Brain microvascular endothelial cell (primary cell): Measurements from ENCODE around the gene ANO4.
"Not testable (repeated sequence)": the region's sequence is repeated elsewhere in the genome, so short reads cannot be mapped to it uniquely, and the experiment has no call there.

ENCODE experiments used
- DNase-seq: peaks from one replicate; pipeline ENCODE4 v3.0.0-alpha.2; 2020
- H3K27ac ChIP-seq: fragments of 250-450 bp; sonication (Bioruptor Pico); 2 replicates; pipeline ENCODE4 v1.5.1; 2020; ENCODE audit warnings: mild to moderate bottlenecking, moderate library complexity
- H3K27me3 ChIP-seq: fragments of 250-450 bp; sonication (Bioruptor Pico); replicated peaks from 2 replicates; pipeline ENCODE4 v1.5.1; 2020; ENCODE audit warnings: mild to moderate bottlenecking
- H3K36me3 ChIP-seq: fragments of 250-450 bp; sonication (Bioruptor Pico); replicated peaks from 2 replicates; pipeline ENCODE4 v1.5.1; 2020; ENCODE audit warnings: mild to moderate bottlenecking
- H3K4me3 ChIP-seq: 2 replicates; pipeline ENCODE4 v1.5.1; 2011; ENCODE audit warnings: low read depth, mild to moderate bottlenecking, control low read depth, low read length, moderate library complexity
- in situ Hi-C: cut with HindIII; loops from 2 replicates; pipeline ENCODE4 v1.10.0; 2017; ENCODE audit warnings: low sequenced_read_pairs, low pct_ligation_motif_present
- TF ChIP-seq, protein P1 (sequence below): IDR thresholded peaks from 2 replicates; pipeline ENCODE4 v1.5.1; 2011; ENCODE audit warnings: low read depth, mild to moderate bottlenecking, moderate library complexity, low read length, control low read depth, inconsistent platforms; ENCODE audit errors: missing control alignments

Gene ANO4

DNA sequence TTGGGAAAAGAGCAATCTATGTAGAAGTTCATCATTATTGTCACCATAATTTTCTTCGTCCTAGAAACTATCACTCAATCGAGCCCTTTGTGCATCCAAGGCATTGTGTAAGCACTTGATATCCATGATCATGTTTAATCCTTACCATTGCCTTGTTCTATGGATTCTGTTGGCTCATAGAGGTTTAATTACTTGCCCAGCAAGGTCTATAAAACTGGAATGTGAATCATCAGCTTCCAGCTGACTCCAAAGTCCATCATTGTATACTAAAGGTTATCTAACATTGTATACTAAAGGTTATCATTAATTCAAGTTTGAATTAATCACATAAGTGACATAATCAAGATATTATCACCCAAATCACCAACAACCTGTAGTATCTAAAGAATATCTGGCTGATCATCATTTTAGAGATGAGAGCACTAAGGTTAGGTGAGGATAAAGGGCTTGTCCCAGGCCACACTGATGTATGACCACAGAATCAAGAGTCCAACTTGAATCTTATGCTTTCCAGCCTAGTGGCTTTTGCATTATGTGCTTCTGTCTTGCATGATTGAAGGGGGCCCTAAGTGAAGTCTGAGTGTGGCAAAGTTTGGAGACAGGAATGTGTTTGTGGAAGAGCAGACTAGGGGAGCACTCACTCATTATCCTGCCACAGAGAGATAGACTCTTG is 188.1 kb downstream of the ANO4 start:
- Histone ChIP-seq H3K4me3 (no peak overlapping the region), H3K27ac (no peak overlapping the region), H3K27me3 (no peaks in the 10 kb centered on the region), H3K36me3 (no peaks in the 10 kb centered on the region)
- no peak for DNase-seq
- TF ChIP-seq, protein P1, sequence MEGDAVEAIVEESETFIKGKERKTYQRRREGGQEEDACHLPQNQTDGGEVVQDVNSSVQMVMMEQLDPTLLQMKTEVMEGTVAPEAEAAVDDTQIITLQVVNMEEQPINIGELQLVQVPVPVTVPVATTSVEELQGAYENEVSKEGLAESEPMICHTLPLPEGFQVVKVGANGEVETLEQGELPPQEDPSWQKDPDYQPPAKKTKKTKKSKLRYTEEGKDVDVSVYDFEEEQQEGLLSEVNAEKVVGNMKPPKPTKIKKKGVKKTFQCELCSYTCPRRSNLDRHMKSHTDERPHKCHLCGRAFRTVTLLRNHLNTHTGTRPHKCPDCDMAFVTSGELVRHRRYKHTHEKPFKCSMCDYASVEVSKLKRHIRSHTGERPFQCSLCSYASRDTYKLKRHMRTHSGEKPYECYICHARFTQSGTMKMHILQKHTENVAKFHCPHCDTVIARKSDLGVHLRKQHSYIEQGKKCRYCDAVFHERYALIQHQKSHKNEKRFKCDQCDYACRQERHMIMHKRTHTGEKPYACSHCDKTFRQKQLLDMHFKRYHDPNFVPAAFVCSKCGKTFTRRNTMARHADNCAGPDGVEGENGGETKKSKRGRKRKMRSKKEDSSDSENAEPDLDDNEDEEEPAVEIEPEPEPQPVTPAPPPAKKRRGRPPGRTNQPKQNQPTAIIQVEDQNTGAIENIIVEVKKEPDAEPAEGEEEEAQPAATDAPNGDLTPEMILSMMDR: no peak
- in situ Hi-C loops: no loop called here

DNA sequence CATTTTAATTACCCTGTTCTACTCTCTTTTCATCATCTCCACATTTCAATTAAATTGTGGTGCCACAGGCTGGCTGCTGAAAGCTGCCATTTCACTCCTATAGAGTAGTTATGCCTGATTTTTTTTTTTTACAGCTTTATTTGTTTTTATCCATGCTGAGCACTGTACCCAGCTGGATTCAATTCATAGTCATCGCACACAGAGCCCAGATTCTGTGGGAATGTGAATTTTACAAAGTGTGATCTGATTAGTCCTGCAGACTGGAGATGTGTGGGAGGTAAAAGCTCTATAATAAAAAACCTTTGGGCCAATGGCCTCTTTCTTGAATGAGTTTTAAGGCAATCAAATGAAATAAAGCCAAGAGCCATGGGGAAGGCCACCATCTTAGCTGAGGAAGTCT is 190.2 kb downstream of the ANO4 start:
- Histone ChIP-seq H3K36me3 (no peaks in the 10 kb centered on the region), H3K27me3 (no peaks in the 10 kb centered on the region), H3K4me3 (no peak overlapping the region), H3K27ac (no peak overlapping the region)
- in situ Hi-C loops: no loop called here
- no peak for DNase-seq
- TF ChIP-seq, protein P1: no peak

DNA sequence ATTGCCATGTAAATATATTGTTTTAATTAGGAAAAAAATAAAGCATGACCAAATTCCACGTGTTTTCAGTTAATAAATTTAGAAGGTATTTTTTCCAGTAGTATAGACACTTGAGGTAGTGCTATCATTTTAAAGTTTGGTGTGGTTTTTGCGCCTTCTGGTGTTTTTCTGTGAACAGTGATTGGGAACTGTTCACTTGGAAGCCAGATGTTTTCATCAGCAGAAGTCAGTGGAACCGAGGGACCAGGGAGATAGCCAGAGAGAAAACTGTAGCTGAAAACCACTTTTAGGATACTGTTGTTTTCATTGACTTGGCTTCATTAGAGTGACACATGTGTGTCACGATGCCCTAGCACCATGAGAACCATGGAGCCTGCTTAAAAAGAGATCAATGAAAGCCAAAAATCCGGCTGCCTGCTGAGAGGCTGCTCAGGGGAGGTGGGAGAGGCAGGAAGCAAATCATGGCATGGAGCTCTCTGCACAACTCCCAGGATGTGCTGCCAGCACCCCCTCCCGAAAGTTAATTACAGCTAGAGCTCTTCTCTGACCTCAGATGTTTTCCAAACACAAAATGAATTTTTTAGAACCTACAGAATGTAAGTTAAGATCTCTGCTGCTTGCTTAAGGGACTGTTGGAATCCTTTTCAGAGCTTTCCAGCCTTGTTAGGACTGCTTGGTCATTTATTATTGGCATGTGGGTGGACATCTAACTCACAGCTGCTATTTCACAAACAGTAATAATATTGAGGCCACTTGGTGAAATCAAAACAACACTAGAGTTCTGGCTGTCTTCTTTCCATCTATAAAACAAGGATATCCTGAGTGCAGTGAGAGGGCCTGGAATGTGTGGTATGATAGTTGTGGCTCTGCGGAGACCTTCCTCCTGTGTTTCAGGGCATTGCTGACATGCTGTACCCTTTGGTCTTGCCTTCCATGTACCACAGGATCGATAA is 192.3 kb downstream of the ANO4 start:
- no peak overlapping the region for H3K27ac ChIP-seq
- H3K4me3 ChIP-seq: no peak overlapping the region
- no peaks in the 10 kb centered on the region for H3K36me3 ChIP-seq
- no peak for DNase-seq
- TF ChIP-seq, protein P1: no peak
- no peaks in the 10 kb centered on the region for H3K27me3 ChIP-seq
- in situ Hi-C loops: no loop called here

DNA sequence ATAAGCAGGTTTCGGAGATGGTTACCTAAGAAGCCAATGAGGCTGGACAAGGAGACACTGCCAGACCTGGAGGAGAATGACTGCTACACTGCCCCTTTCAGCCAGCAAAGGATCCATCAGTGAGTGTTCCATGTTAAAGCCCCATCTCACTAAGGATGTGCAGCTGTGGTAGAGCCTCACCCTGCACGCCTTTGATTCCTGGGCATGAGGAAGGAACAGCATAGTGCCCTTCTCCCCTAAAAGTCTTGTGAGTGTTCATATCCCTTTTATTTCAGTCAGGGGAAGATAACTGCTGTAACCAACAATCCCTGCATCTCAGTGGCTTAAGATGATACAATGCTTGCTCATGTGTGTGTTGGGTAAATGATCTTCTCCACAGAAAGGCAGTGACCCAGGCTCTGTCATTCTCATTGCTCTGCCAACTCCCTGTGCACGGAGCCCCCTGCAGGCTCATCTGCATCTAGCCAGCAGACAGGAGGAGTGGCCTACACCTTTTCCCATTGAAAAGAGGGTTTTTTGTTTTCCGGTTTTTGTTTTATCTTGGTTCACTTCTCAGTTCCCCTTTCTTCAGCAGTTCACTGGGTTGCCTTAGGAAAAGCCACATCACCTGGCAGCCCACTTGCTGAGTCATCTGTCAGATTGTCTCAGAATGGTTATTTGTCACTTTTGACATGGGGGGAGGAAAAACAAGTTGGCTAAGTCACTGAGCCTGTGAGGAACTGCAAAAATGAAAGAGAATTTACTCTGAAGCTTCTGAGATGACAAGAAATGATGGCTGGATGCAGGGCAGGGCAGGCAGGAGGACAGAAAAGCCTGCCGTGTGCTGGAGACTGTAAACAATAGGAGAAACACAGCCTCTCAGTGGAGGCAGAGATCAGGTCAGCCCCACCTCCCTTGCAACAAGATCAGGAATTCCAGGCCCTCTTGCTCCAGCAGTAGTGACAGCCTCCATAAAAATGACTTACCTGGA is 193.3 kb downstream of the ANO4 start:
- peak; percentile 4 for DNase-seq
- Histone ChIP-seq H3K27ac (no peak overlapping the region), H3K27me3 (no peaks in the 10 kb centered on the region), H3K4me3 (no peak overlapping the region), H3K36me3 (no peaks in the 10 kb centered on the region)
- TF ChIP-seq, protein P1: peak; percentile 81
- in situ Hi-C loops: no loop called here

DNA sequence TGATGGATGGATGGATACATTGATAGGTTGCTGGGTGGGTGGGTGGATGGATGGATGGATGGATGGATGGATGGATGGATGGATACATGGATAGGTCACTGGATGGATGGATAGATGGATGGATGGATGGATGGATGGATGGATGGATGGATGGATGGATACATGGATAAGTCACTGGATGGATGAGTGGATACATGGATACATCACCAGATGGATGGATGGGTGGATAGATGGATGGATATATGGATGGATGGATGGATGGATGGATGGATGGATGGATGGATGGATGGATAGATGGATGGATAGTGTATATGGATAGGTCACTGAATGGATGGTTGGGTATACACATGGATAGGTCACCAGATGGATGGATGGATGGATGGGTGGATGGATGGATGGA is 194.9 kb downstream of the ANO4 start:
- H3K27ac ChIP-seq, H3K4me3 ChIP-seq, H3K27me3 ChIP-seq, in situ Hi-C loops, H3K36me3 ChIP-seq, DNase-seq: not testable (repeated sequence)

DNA sequence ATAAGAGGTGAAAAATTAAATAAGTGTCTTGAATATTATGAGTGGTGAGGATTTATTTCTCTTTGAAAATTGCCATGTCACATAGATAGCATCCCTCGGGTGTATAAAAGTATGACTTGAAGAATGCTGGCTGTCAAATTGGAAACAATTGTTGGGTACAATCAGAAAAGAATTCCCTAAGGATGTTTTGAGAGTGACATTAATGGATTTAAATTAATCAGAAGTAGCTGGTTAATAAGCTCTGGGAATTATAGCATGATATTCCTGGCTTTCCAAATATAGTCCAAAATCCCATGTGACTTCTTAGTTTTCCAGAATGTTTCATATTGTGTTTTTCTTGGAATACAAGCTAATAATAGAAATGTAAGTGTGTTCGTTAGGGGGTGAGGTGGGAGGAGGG is 196.5 kb downstream of the ANO4 start:
- no peaks in the 10 kb centered on the region for H3K27me3 ChIP-seq
- no peak overlapping the region for H3K4me3 ChIP-seq
- no peaks in the 10 kb centered on the region for H3K36me3 ChIP-seq
- in situ Hi-C loops: no loop called here
- TF ChIP-seq, protein P1: no peak
- H3K27ac ChIP-seq: no peak overlapping the region
- DNase-seq: no peak
